Natural killer cell (primary cell): ENCODE measurements around the gene IRF2BPL. TPM values are rescaled to one million over a fixed set of nuclear protein-coding genes. Genes with fewer than 3 reads are reported as not detected.

Experiments used
- ATAC-seq, 3 donors: fragments of 150-1000 bp in 2 of 3; fragments of 200-7000 bp in 1 of 3; cut with Tn5 transposase; 1 replicate in 1 of 3; 2 replicates in 2 of 3; pipeline ENCODE4 v1.10.0; 2021; ENCODE audit warnings: mild to moderate bottlenecking in 2 of 3, moderate library complexity in 2 of 3
- DNase-seq, 2 donors: peaks; one replicate each; pipeline versions ENCODE4 v3.0.0 to v3.0.0-alpha.2; 2013 to 2021; ENCODE audit warnings: mixed read lengths in 1 of 2
- H3K27ac ChIP-seq: one replicate; pipeline ENCODE4 v1.5.1; 2013; ENCODE audit warnings: mild to moderate bottlenecking, low read length
- H3K27me3 ChIP-seq: one replicate; pipeline ENCODE4 v1.6.1; 2013; ENCODE audit warnings: low read length; ENCODE audit not compliant: control insufficient read depth, insufficient read depth
- H3K36me3 ChIP-seq: one replicate; pipeline ENCODE4 v1.6.1; 2013; ENCODE audit warnings: low read length; ENCODE audit not compliant: control insufficient read depth, insufficient read depth
- H3K4me1 ChIP-seq: one replicate; pipeline ENCODE4 v1.6.1; 2013; ENCODE audit warnings: low read length; ENCODE audit not compliant: control insufficient read depth, insufficient read depth
- H3K4me3 ChIP-seq: one replicate; pipeline ENCODE4 v1.5.1; 2013; ENCODE audit warnings: low read length
- H3K9me3 ChIP-seq: one replicate; pipeline ENCODE4 v1.6.1; 2013; ENCODE audit warnings: low read length; ENCODE audit not compliant: control insufficient read depth, insufficient read depth
- H3K27ac Mint-ChIP-seq, 2 donors: one replicate each; pipeline ENCODE4 v1.8.0; 2022; ENCODE audit warnings: mild to moderate bottlenecking in 2 of 2, mixed read lengths in 2 of 2, moderate library complexity in 1 of 2
- H3K27me3 Mint-ChIP-seq, 2 donors: one replicate each; pipeline ENCODE4 v1.8.0; 2022; ENCODE audit warnings: low read depth in 2 of 2, mixed read lengths in 2 of 2
- H3K36me3 Mint-ChIP-seq: one replicate; pipeline ENCODE4 v1.8.0; 2022; ENCODE audit warnings: mixed read lengths
- H3K4me1 Mint-ChIP-seq, 2 donors: one replicate each; pipeline ENCODE4 v1.8.0; 2022; ENCODE audit warnings: mixed read lengths in 2 of 2
- H3K4me3 Mint-ChIP-seq: one replicate; pipeline ENCODE4 v1.8.0; 2022; ENCODE audit warnings: mild to moderate bottlenecking, moderate library complexity, mixed read lengths
- H3K9me3 Mint-ChIP-seq, 2 donors: one replicate each; pipeline ENCODE4 v1.8.0; 2022; ENCODE audit warnings: mixed read lengths in 2 of 2
- WGBS: methylation state at CpG from one replicate; pipeline ENCODE4 v1.1.7; 2013; ENCODE audit warnings: missing lambda C conversion rate; ENCODE audit not compliant: insufficient coverage; 5-methylcytosine and 5-hydroxymethylcytosine counted together
- intact Hi-C: fragments of 100-400 bp; cut with micrococcal nuclease; formaldehyde crosslinking; loops from one replicate; pipeline ENCODE4 v1.14.2; 2022
- total RNA-seq, 4 donors: library from RNA; stranded (reverse); fragments of 120-200 nt in 1 of 4; gene quantifications; one replicate each; pipeline versions ENCODE4 v1.2.3 to v1.2.4, GENCODE V29; 2013 to 2022
- TF ChIP-seq, protein P1 (sequence below): fragments of 200-600 bp; IDR thresholded peaks from one replicate; pipeline ENCODE4 v1.8.0; 2022; ENCODE audit warnings: antibody characterized with exemption

IRF2BPL gene
- total RNA-seq, 3 donors from 2014 or later (not counting 1 experiment from before 2014, with no cell fraction given) = 39.3 to 46.5 (median 46.3) TPM

DNA sequence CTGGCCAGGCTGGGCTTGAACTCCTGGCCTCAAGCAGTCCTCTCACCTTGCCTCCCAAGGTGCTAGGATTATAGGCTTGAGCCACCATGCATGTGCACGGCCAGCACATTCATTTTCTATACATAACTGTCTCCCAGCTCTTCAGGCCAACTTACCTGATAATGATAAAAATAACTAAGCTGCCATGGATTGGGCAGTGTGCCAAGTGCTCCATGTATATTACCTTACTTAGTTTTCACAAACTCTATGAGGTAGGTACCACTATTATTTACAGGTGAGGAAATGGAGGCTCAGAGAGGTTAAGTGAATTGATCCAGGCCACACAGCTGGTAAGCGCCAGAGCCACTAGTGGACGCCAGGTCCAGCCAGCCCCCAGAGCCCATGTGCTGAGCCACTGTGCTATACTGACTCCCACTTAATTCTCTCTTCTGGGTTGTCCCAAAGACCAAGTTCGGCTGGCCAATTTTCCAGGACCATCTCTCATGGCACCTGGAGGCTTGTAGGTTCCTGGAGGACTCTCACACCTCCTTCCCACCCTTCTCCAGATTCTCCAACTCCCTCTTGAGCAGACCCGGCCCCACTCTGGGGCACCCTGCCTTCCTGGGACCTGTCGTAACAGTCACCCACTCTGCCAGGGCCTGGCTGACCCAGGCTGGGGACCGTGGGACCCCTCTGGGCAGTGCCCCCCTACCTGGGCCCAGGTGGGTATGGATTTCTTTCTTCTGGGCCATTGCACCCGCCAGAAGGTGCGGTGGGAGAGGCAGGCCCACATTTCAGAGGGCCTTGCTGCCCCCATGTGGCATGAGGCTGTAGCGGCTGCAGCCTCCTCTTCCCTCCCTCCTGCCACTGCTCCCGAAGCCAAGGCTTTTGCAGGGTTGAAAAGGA lies 39.4 kb upstream of the IRF2BPL start:
- WGBS = 62% methylated on average over 9 of the region's 11 CpGs
- H3K4me3 Mint-ChIP-seq = no peak overlapping the region

DNA sequence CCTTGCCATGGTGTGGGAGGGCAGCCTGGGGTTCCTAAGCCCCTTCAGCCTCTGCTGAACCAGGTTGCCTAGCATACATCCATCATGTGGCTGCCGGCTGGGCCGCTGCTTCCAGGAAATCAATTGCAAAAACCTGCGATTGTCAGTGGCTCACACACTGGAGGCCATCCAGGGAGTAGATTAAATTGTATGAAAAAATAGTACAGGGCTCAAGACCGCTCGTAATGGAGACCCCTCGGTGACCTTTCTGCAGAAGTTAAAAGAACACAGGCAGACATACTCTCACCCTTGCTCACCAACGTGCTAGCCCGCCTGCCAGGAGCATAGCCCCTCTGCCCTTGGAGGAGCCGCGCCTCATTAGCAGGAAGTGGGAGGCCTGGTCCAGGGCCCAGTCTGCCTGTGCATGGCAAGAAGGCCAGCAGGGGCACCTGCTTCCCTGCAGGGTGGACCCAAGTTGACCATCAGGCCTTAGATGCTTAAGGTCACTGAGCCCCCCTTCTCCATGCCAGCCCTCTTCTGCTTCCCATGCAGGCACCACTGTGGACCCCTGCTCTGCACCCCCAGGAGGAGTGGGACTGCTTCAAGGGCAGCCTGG lies 38.2 kb upstream of the IRF2BPL start:
- TF ChIP-seq, protein P1, sequence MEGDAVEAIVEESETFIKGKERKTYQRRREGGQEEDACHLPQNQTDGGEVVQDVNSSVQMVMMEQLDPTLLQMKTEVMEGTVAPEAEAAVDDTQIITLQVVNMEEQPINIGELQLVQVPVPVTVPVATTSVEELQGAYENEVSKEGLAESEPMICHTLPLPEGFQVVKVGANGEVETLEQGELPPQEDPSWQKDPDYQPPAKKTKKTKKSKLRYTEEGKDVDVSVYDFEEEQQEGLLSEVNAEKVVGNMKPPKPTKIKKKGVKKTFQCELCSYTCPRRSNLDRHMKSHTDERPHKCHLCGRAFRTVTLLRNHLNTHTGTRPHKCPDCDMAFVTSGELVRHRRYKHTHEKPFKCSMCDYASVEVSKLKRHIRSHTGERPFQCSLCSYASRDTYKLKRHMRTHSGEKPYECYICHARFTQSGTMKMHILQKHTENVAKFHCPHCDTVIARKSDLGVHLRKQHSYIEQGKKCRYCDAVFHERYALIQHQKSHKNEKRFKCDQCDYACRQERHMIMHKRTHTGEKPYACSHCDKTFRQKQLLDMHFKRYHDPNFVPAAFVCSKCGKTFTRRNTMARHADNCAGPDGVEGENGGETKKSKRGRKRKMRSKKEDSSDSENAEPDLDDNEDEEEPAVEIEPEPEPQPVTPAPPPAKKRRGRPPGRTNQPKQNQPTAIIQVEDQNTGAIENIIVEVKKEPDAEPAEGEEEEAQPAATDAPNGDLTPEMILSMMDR = no peak
- H3K27ac ChIP-seq = no peak overlapping the region
- intact Hi-C loops = no loop called here

More for the DNA sequence above, 39.4 kb upstream of the IRF2BPL start:
- Histone ChIP-seq H3K36me3 (no peaks in the 10 kb centered on the region), H3K27me3 (peaks cover 2% of the 10 kb centered on the region), H3K4me3 (no peak overlapping the region), H3K9me3 (no peaks in the 10 kb centered on the region), H3K27ac (no peak overlapping the region), H3K4me1 (no peaks in the 10 kb centered on the region)
- TF ChIP-seq, protein P1 = peak; percentile 72
- Mint-ChIP-seq H3K27ac (no peak overlapping the region), H3K36me3 (no peaks in the 10 kb centered on the region), H3K4me1 (peaks cover 0 to 14% of the 10 kb centered on the region in 2 donors), H3K27me3 (peaks cover 0 to 6% of the 10 kb centered on the region in 2 donors), H3K9me3 (no peaks in the 10 kb centered on the region)
- DNase-seq (peak; percentile 45 to 73), ATAC-seq (peak; percentile 49 to 79 (median 66))
- intact Hi-C loops = no loop called here

DNA sequence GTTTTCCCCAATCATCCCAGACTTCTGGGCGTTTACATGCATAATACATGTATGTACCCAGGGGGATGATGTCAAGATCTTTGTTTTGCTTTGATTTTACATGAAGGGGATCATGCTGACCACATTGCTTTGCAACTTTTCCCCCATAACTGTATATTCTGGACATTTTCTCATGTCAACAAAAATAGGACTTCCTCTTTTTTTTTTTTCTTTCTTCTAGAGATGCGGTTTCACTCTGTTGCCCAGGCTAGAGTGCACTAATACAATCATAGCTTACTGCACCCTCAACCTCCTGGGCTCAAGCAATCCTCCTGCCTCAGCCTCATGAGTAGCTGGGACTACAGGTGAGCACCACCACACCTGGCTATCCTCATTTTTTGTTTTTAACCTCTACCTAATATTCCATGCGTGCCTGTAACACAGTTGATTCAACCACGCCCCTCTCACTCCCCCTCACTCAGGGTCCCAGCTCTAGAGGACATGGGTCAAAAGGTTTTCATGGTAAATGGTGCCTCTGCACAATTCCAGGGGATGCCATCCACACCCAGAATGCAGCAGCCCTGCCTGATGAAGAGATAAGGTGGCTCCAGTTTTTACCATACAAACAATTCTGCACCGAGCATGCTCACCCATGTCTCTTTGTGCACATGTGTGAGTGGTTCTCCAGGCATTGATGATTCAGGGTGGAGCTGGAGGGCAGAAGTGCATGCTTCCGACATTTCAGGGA lies 37.5 kb upstream of the IRF2BPL start:
- H3K9me3 ChIP-seq = no peaks in the 10 kb centered on the region
- no peak for ATAC-seq
- Mint-ChIP-seq H3K4me1 (peaks cover 0 to 14% of the 10 kb centered on the region in 2 donors), H3K27me3 (peaks cover 0 to 6% of the 10 kb centered on the region in 2 donors), H3K27ac (no peak overlapping the region), H3K4me3 (no peak overlapping the region), H3K36me3 (no peaks in the 10 kb centered on the region), H3K9me3 (no peaks in the 10 kb centered on the region)
- no peaks in the 10 kb centered on the region for H3K36me3 ChIP-seq
- TF ChIP-seq, protein P1 = no peak
- H3K4me1 ChIP-seq = no peaks in the 10 kb centered on the region
- intact Hi-C loops = no loop called here
- WGBS = 75% methylated on average over 5 of the region's 6 CpGs
- no peak overlapping the region for H3K27ac ChIP-seq
- H3K4me3 ChIP-seq = no peak overlapping the region
- H3K27me3 ChIP-seq = peaks cover 2% of the 10 kb centered on the region
- DNase-seq = no peak

More for the DNA sequence above, 38.2 kb upstream of the IRF2BPL start:
- DNase-seq = no peak
- WGBS = 76% methylated on average over 10 of the region's 10 CpGs
- no peak for ATAC-seq
- H3K4me1 Mint-ChIP-seq = peaks cover 0 to 14% of the 10 kb centered on the region in 2 donors
- no peaks in the 10 kb centered on the region for H3K36me3 Mint-ChIP-seq
- Histone ChIP-seq H3K27me3 (peaks cover 2% of the 10 kb centered on the region), H3K9me3 (no peaks in the 10 kb centered on the region), H3K4me1 (no peaks in the 10 kb centered on the region), H3K4me3 (no peak overlapping the region), H3K36me3 (no peaks in the 10 kb centered on the region)
- no peaks in the 10 kb centered on the region for H3K9me3 Mint-ChIP-seq
- no peak overlapping the region for H3K4me3 Mint-ChIP-seq
- no peak overlapping the region for H3K27ac Mint-ChIP-seq
- peaks cover 0 to 6% of the 10 kb centered on the region in 2 donors for H3K27me3 Mint-ChIP-seq
